ENCODE measurements around the gene CDKN2AIP.

Gene CDKN2AIP

DNA sequence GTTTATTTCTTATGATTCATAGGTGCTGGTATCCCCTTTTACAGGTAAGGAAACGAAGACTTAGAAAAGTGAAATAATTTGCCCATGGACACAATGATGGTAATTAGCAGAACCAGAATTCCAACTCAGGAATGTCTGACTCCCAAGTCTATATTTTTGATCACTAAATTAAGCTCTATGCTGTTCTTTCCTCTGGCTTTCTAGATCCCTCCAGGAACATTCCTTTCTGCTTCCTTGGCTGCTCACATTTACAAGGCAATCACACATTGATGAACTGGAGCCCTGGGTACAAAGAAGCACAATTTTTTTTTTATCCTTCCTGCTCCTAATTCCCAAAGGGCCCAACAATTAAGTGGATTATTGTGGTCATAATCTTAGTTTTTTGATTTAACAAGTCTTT is 7.0 kb upstream of the CDKN2AIP start:
- no peak overlapping the region for H3K4me3 ChIP-seq (ENCODE audit: low read length)
- H2AFZ ChIP-seq (ENCODE audit: low read depth, low read length) = no peak overlapping the region
- no peaks in the 10 kb centered on the region for H4K20me1 ChIP-seq (ENCODE audit: insufficient read depth, low read length)
- no peak for TF ChIP-seq EZH2phosphoT487 (IDR thresholded peaks at IDR 0.05; ENCODE audit: low read depth)
- TF ChIP-seq, protein P1, sequence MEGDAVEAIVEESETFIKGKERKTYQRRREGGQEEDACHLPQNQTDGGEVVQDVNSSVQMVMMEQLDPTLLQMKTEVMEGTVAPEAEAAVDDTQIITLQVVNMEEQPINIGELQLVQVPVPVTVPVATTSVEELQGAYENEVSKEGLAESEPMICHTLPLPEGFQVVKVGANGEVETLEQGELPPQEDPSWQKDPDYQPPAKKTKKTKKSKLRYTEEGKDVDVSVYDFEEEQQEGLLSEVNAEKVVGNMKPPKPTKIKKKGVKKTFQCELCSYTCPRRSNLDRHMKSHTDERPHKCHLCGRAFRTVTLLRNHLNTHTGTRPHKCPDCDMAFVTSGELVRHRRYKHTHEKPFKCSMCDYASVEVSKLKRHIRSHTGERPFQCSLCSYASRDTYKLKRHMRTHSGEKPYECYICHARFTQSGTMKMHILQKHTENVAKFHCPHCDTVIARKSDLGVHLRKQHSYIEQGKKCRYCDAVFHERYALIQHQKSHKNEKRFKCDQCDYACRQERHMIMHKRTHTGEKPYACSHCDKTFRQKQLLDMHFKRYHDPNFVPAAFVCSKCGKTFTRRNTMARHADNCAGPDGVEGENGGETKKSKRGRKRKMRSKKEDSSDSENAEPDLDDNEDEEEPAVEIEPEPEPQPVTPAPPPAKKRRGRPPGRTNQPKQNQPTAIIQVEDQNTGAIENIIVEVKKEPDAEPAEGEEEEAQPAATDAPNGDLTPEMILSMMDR (IDR thresholded peaks at IDR 0.05; ENCODE audit: low read depth, low read length) = no peak
- H3K27ac ChIP-seq (ENCODE audit: low read length) = no peak overlapping the region
- no peak overlapping the region for H3K4me2 ChIP-seq (ENCODE audit: low read length)
- no peaks in the 10 kb centered on the region for H3K79me2 ChIP-seq (ENCODE audit: low read length)
- H3K4me1 ChIP-seq (ENCODE audit: low read length) = no peaks in the 10 kb centered on the region
- H3K36me3 ChIP-seq (replicated peaks; ENCODE audit: low read depth, low read length) = no peaks in the 10 kb centered on the region
- no peak overlapping the region for H3K9ac ChIP-seq (ENCODE audit: low read length)
- H3K27me3 ChIP-seq (ENCODE audit: low read depth, low read length) = no peaks in the 10 kb centered on the region
- H3K9me3 ChIP-seq (ENCODE audit: insufficient read depth, low read length) = no peaks in the 10 kb centered on the region

DNA sequence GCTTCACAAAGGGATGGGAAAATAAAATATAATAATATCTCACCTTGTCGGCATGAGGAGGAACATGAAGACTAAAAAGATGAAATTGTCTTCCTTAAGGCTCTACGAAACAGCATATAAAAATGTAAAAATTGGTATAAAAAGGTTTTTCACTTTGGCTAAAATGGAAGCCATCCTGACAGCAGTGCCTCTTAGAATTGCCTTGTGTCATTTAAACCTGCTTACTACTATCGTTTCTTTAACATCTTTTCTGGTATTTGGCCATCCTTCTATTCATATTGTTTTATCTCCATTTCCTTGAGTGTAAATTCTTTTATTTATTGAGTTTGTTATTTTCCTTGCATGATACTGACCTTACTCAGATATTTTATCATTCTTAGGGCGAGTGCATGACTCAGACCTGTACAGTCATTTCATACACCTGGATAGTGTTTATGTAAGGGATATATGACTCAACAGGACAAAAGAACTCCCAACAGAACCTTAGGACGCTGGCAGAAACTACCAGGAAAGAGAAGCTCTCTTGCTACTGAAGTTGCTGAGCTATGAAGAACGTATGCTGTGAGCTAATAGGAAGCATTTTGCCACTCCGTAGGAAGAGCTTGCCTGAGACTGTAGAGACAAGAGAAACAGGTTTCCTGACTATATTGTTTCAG is 5.8 kb upstream of the CDKN2AIP start:
- Histone ChIP-seq H3K9me3 (ENCODE audit: insufficient read depth, low read length) (no peaks in the 10 kb centered on the region), H3K27me3 (ENCODE audit: low read depth, low read length) (no peaks in the 10 kb centered on the region), H3K4me2 (ENCODE audit: low read length) (no peak overlapping the region), H3K36me3 (replicated peaks; ENCODE audit: low read depth, low read length) (no peaks in the 10 kb centered on the region), H3K4me3 (ENCODE audit: low read length) (no peak overlapping the region), H3K27ac (ENCODE audit: low read length) (no peak overlapping the region), H3K79me2 (ENCODE audit: low read length) (peaks cover 7% of the 10 kb centered on the region), H3K9ac (ENCODE audit: low read length) (no peak overlapping the region), H4K20me1 (ENCODE audit: insufficient read depth, low read length) (no peaks in the 10 kb centered on the region), H2AFZ (ENCODE audit: low read depth, low read length) (no peak overlapping the region), H3K4me1 (ENCODE audit: low read length) (peaks cover 5% of the 10 kb centered on the region)
- TF ChIP-seq EZH2phosphoT487 (IDR thresholded peaks at IDR 0.05; ENCODE audit: low read depth) = no peak
- TF ChIP-seq, protein P1 (IDR thresholded peaks at IDR 0.05; ENCODE audit: low read depth, low read length) = no peak

GRCh38 chr4:183441276-183441675 is 3.2 kb upstream of the CDKN2AIP start:
- Histone ChIP-seq H3K4me3 (ENCODE audit: low read length) (no peak overlapping the region), H3K4me1 (ENCODE audit: low read length) (peaks cover 13% of the 10 kb centered on the region), H3K9ac (ENCODE audit: low read length) (no peak overlapping the region), H3K4me2 (ENCODE audit: low read length) (no peak overlapping the region), H3K27ac (ENCODE audit: low read length) (no peak overlapping the region), H3K36me3 (replicated peaks; ENCODE audit: low read depth, low read length) (peaks cover 7% of the 10 kb centered on the region), H3K9me3 (ENCODE audit: insufficient read depth, low read length) (no peaks in the 10 kb centered on the region), H4K20me1 (ENCODE audit: insufficient read depth, low read length) (peaks cover 5% of the 10 kb centered on the region; the same call in 1 of the 2 replicates), H3K27me3 (ENCODE audit: low read depth, low read length) (no peaks in the 10 kb centered on the region), H2AFZ (ENCODE audit: low read depth, low read length) (no peak overlapping the region), H3K79me2 (ENCODE audit: low read length) (peaks cover 30% of the 10 kb centered on the region)
- TF ChIP-seq, protein P1 (IDR thresholded peaks at IDR 0.05; ENCODE audit: low read depth, low read length) = no peak
- TF ChIP-seq EZH2phosphoT487 (IDR thresholded peaks at IDR 0.05; ENCODE audit: low read depth) = no peak

DNA sequence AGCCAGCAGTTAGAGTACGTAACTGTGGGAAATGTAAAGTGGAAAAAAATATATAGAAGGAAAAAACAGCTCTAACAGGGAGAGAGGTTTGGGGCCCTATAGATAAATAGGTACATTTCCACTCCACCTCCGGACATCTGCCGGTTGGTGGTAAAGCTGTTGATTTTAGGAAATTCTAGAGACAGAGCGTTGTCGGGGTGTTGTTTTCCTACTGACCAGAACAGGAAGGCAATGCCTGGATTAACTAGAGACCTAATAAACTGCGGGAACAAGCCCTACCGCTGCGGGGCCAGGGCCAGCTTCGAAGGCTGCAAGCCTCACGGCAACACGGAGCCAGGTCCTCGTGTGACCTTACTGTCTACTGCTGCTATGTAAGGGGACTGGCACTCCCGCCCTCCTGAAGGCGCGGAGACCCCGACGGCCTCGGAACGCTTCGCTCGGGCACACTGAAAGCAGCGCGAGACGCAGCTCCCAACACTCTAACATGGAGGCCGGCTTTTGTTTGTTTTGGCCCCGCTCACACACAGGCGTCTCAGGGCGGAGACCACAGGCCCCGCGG is 702 bp upstream of the CDKN2AIP start:
- Histone ChIP-seq H4K20me1 (ENCODE audit: insufficient read depth, low read length) (peaks cover 5% of the 10 kb centered on the region; the same call in 1 of the 2 replicates), H3K4me3 (ENCODE audit: low read length) (peak overlapping the region; percentile 90), H3K9ac (ENCODE audit: low read length) (peak overlapping the region; percentile 82), H3K27ac (ENCODE audit: low read length) (peak overlapping the region; percentile 86), H3K9me3 (ENCODE audit: insufficient read depth, low read length) (no peaks in the 10 kb centered on the region), H3K27me3 (ENCODE audit: low read depth, low read length) (no peaks in the 10 kb centered on the region), H3K36me3 (replicated peaks; ENCODE audit: low read depth, low read length) (peaks cover 30% of the 10 kb centered on the region), H3K79me2 (ENCODE audit: low read length) (peaks cover 54% of the 10 kb centered on the region), H3K4me1 (ENCODE audit: low read length) (peaks cover 13% of the 10 kb centered on the region), H3K4me2 (ENCODE audit: low read length) (peak overlapping the region; percentile 73), H2AFZ (ENCODE audit: low read depth, low read length) (peak overlapping the region; percentile 37; the same call in 1 of the 2 replicates)
- TF ChIP-seq, protein P1 (IDR thresholded peaks at IDR 0.05; ENCODE audit: low read depth, low read length) = no peak
- TF ChIP-seq EZH2phosphoT487 (IDR thresholded peaks at IDR 0.05; ENCODE audit: low read depth) = no peak

Measured in OCI-LY3 (cell line).